Left ventricle myocardium inferior (tissue), 1 donor: ENCODE results near the gene C1QTNF3. TPM values are rescaled to one million over a fixed set of nuclear protein-coding genes. Genes with fewer than 3 reads are reported as not detected.
"Not testable (repeated sequence)": the region's sequence is repeated elsewhere in the genome, so short reads cannot be mapped to it uniquely, and the experiment has no call there.

Experiments used
- DNase-seq: peaks from one replicate; pipeline ENCODE4 v3.0.0-alpha.2; 2020
- H3K27ac ChIP-seq: fragments of 200-600 bp; replicated peaks from 2 replicates; pipeline ENCODE4 v1.8.0; 2021
- H3K27me3 ChIP-seq: fragments of 200-600 bp; 2 replicates; pipeline ENCODE4 v1.8.0; 2021; ENCODE audit warnings: low read depth
- H3K36me3 ChIP-seq: fragments of 200-600 bp; 2 replicates; pipeline ENCODE4 v1.8.0; 2021
- H3K4me1 ChIP-seq: fragments of 200-600 bp; 2 replicates; pipeline ENCODE4 v1.8.0; 2021
- H3K4me3 ChIP-seq: fragments of 200-600 bp; 2 replicates; pipeline ENCODE4 v1.8.0; 2021; ENCODE audit warnings: mild to moderate bottlenecking, moderate library complexity
- H3K9me3 ChIP-seq: fragments of 200-600 bp; replicated peaks from 2 replicates; pipeline ENCODE4 v1.8.0; 2021
- intact Hi-C: fragments of 100-400 bp; cut with micrococcal nuclease; formaldehyde crosslinking; loops from one replicate; pipeline ENCODE4 v1.11.0; 2022
- long read RNA-seq: library from polyadenylated mRNA; unstranded; transcript quantifications from one replicate; pipeline ENCODE4 v2.0.0, GENCODE V29; 2021
- total RNA-seq: library from RNA; stranded (reverse); fragmentation: NEBNext Ultra II Directional; extraction: Animal tissue kit (Norgen Biotek cat#: 25700); gene quantifications from one replicate; pipeline ENCODE4 v1.2.1, GENCODE V29; 2021
- TF ChIP-seq, protein P1 (sequence below): fragments of 200-600 bp; IDR thresholded peaks from 2 replicates; pipeline ENCODE4 v1.8.0; 2021; ENCODE audit warnings: antibody characterized with exemption, mild to moderate bottlenecking, borderline replicate concordance
- donor health status: DM: no; HTN: yes; CAD: no; lungs with severe emphysema.

The C1QTNF3 gene, protein sequence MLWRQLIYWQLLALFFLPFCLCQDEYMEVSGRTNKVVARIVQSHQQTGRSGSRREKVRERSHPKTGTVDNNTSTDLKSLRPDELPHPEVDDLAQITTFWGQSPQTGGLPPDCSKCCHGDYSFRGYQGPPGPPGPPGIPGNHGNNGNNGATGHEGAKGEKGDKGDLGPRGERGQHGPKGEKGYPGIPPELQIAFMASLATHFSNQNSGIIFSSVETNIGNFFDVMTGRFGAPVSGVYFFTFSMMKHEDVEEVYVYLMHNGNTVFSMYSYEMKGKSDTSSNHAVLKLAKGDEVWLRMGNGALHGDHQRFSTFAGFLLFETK
- 0.49 TPM for total RNA-seq
- long read RNA-seq: 0 reads

DNA sequence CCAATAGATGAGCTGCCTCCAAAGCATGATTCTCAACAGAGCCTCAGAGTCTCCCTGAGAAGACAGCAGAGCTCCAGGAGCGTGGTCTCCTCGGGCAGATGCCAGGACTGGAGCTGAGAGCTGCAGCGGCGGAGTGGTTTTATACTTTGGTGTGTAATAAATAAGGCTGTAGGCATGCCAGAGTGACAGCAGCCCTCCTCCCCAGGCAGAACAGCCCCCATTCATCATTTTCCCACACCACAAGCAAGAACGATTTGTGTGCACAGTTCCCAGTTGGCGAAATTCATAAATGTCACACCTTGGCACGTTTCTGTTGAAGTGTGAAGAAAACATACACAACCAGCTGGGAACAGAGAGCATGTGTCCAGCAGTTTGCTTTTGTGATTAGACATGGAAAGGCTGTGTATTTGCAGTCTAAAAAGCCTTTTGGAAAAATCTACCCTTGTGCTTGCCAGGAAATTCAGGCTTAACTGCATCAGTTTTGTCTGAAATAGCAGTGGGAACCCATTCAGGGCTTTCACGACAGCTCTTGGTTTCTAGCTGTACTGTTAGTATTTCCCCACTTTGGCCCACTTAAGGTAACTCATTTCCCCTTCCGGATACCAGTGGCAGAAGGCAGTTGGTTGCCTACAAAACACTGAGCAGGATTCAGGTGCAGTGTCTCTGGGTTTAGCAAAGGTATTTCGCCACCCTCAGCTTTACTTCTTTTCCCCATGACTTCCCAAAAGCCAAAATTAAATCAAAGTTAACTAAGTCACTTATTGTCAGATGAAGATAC is at the start of gene C1QTNF3:
Gene C1QTNF3 (minus strand): TSS at position 115 of the 778 bp plus-strand sequence. CDS start 88 bp downstream, at position 27.
- H3K4me1 ChIP-seq: peaks cover 51% of the 10 kb centered on the region
- H3K27me3 ChIP-seq: no peaks in the 10 kb centered on the region
- no peak for DNase-seq
- H3K4me3 ChIP-seq: no peak within 1 kb of the TSS
- H3K27ac ChIP-seq: no peak within 1 kb of the TSS
- H3K36me3 ChIP-seq: no peaks in the 10 kb centered on the region
- TF ChIP-seq, protein P1, sequence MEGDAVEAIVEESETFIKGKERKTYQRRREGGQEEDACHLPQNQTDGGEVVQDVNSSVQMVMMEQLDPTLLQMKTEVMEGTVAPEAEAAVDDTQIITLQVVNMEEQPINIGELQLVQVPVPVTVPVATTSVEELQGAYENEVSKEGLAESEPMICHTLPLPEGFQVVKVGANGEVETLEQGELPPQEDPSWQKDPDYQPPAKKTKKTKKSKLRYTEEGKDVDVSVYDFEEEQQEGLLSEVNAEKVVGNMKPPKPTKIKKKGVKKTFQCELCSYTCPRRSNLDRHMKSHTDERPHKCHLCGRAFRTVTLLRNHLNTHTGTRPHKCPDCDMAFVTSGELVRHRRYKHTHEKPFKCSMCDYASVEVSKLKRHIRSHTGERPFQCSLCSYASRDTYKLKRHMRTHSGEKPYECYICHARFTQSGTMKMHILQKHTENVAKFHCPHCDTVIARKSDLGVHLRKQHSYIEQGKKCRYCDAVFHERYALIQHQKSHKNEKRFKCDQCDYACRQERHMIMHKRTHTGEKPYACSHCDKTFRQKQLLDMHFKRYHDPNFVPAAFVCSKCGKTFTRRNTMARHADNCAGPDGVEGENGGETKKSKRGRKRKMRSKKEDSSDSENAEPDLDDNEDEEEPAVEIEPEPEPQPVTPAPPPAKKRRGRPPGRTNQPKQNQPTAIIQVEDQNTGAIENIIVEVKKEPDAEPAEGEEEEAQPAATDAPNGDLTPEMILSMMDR: no peak
- intact Hi-C loops: no loop called here
- H3K9me3 ChIP-seq: no peaks in the 10 kb centered on the region

DNA sequence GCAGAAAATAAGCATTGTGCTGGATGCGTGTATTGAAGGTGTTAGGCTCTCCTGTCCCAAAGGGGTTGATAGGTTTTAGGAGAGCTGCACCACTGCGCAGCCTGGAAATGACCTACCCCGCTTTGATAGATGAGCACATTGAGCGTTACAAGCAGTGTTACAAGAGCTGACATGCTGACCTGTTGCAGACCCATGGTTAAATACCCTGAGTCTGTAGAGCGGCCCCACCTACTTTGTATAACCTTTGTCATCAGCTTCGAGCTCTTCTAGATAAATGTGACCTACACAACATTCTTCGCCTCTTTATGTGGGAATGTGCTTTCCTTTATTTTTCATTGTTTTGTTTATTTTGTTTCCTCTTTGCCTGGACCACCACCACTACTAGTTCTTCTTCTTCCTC is 48.0 kb upstream of the C1QTNF3 start:
- H3K4me1 ChIP-seq, DNase-seq, intact Hi-C loops, H3K27ac ChIP-seq, H3K36me3 ChIP-seq, H3K9me3 ChIP-seq, H3K4me3 ChIP-seq, H3K27me3 ChIP-seq: not testable (repeated sequence)

DNA sequence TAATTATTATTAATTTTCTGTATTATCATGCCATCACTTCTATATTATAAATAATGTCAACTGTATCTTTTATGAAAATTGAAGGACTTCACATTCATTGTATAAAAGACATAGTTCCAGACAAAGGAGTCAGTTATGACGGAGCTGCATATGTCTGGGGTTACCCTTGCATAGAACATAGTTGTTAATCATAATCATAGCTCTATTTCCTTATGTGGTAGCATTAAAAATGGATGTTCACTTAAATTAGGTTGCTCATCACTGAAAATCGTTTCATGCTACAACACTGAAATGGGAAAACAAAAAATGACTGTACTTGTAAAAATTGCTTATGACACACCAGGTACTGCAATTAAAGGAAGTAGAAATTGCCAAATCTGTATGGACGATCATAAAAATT is 46.8 kb upstream of the C1QTNF3 start:
- H3K27me3 ChIP-seq, H3K27ac ChIP-seq, DNase-seq, H3K9me3 ChIP-seq, H3K36me3 ChIP-seq, H3K4me3 ChIP-seq, intact Hi-C loops, H3K4me1 ChIP-seq: not testable (repeated sequence)

DNA sequence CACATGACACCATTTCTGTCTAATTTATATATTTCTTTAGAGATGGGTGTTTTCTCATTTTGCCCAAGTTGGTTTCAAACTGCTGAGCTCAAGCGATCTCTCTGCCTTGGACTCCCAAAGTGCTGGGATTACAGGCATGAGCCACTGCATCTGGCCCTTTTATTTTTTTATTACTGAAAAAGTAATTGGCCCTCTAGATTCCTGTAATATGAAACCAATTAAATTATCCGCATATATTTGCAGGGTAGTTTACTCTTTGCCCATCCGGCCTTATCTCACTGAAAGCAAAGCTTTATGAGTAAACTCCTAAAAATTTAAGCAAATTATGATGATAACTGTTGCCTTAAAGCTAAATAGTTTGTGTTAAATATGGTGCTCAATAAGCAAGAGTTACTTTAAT is 44.7 kb upstream of the C1QTNF3 start:
- H3K27me3 ChIP-seq, intact Hi-C loops, H3K27ac ChIP-seq, H3K9me3 ChIP-seq, H3K4me3 ChIP-seq, DNase-seq, H3K4me1 ChIP-seq, H3K36me3 ChIP-seq: not testable (repeated sequence)

DNA sequence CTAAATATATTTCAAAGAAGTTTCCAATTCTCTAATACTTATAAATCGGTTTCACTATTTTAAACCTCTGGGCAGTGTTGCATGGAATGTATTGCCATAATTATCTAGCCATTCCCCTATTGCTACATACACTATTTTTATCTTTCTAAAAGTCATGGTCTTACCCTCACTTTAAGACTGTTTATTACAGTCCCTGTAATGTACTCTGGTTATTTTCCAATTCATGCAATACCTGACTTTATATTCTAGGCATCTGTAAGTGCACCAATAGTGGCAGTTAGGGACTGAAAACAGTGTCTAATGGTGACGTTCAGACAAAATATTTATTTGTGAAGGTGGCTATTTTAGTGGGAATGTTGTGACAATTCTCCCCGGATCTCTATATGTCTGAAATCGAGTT is 40.9 kb upstream of the C1QTNF3 start:
- H3K27me3 ChIP-seq, DNase-seq, H3K4me3 ChIP-seq, intact Hi-C loops, H3K4me1 ChIP-seq, H3K36me3 ChIP-seq, H3K27ac ChIP-seq, H3K9me3 ChIP-seq: not testable (repeated sequence)

DNA sequence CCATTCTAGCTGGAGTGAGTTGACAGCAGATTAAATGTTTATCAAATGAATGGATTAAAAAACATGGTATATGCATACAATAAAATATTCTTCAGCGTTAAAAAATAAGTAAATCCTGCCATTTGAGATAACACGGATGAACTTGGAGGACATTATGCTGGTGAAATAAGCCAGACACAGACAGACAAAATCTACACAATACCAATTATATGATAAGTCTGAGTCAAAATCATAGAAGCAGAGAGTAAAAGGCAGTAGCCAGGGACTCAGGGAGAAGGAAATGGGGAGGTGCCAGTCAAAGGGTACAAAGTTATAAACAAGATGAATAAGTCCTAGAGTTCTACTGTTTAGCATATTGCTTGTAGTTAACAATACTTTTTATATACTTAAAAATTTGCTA is 36.5 kb upstream of the C1QTNF3 start:
- DNase-seq, H3K27ac ChIP-seq, H3K4me1 ChIP-seq, H3K4me3 ChIP-seq, H3K36me3 ChIP-seq, intact Hi-C loops, H3K27me3 ChIP-seq, H3K9me3 ChIP-seq: not testable (repeated sequence)

DNA sequence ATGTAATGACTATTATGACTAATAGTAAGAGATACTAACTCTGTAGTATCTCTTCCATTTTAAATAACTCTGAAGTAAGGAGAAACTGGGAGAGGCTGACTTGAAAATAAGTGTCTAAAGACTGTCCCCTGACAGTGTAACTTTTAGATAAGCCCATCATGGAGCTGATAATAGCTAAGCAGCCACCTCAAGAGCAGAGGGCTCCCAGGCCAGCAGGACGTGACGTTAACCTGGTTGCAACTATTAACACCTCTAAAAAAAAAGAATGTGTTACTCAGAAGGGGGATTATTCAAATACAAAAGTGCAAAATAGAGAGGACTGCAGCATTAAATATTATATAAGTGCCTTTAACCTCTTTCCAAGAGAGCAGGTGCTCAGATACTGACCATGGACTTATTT is 34.6 kb upstream of the C1QTNF3 start:
- H3K27me3 ChIP-seq, DNase-seq, H3K27ac ChIP-seq, H3K9me3 ChIP-seq, H3K4me1 ChIP-seq, intact Hi-C loops, H3K36me3 ChIP-seq, H3K4me3 ChIP-seq: not testable (repeated sequence)

DNA sequence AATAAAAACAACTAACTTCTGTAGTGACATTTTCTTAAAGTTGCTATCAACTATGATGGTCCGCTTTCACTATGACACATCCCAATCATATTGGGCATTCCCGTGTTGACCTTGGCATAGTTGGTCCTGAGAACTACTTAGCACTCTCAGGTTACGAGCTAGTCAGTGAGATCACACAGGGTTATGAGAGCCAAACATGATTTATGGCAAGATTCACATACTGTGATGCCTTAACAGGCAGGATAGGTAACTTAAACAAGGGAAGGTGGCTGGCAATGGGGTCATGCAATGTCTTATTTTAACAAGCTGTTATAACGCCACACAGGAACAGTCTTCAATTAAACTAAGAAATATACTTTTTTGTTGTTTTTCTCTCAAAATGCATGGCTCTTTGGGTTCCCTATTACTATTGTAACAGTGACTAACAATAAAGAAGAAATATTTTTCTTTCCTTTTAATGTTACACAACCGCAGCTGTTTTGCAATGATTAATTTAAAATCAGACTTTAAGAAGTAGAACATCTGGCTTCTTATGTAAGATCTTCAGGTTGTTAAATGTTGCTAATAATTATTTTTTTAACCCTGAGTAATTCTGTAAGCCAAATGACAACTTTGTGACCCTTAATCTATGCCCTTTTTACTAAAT is 33.8 kb upstream of the C1QTNF3 start:
- H3K4me1 ChIP-seq, H3K36me3 ChIP-seq, H3K9me3 ChIP-seq, H3K4me3 ChIP-seq, H3K27me3 ChIP-seq, intact Hi-C loops, H3K27ac ChIP-seq, DNase-seq: not testable (repeated sequence)

DNA sequence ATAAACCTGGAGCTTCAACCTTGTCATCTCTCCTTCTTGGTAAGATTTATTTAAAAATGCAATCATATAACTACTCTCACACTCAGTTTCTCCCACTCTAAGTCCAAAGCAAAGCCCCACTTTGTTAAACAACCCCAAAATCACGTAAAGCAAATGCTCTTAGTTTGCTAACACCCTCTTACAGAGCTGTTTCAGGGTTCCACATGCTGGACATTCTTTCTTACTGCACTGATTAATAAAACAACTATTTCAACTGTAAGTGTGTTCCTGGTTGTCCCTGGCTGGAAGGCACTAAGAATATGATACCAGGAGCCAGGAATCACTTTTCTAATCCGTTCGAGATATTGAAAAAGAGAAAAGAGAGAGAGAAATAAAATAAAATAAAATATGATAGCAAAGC is 31.5 kb upstream of the C1QTNF3 start:
- intact Hi-C loops, H3K4me1 ChIP-seq: not testable (repeated sequence)

DNA sequence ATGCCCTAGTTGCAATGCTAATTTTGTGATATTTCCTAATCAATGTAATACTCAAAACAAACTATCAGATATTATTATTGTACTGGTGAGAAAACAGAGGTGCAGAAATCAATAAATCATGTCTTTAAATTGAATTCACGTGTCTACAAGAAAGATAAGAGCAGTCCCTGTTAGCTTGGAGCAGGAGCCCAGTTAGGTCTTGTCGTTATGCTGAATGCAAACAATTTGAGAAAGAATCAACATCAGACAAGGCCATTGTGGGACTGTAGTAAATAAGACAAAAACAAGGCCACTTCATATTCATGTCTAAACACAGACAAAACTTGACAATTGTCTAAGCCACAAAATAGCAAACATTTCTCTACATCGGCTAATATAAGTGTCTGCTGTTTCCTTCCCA is 31.1 kb upstream of the C1QTNF3 start:
- DNase-seq: not testable (repeated sequence)

More for the DNA sequence above, 31.5 kb upstream of the C1QTNF3 start:
- not testable (repeated sequence) for H3K4me3 ChIP-seq, H3K36me3 ChIP-seq, H3K27me3 ChIP-seq, H3K9me3 ChIP-seq, H3K27ac ChIP-seq, DNase-seq

DNA sequence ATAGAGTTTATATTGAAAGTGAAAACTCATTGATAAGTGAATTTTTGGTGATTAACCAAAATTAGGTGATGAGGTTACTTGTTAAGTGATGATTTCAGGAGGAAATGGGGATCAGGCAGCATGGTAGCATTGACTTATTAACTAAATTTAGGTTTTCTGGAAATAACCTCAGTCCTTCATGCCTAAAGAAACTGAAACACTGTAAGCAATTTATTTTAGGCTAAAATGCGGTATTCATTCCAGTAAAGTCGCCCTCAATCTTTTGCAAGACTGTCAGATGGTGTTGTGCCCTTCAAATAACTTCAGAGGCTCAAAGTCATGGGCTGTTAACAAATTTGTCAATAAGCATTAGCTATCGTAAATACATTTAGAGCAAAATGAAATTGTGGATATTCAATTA is 27.6 kb upstream of the C1QTNF3 start:
- H3K36me3 ChIP-seq, DNase-seq, intact Hi-C loops: not testable (repeated sequence)

More for the DNA sequence above, 31.1 kb upstream of the C1QTNF3 start:
- H3K9me3 ChIP-seq, H3K27me3 ChIP-seq, H3K4me1 ChIP-seq, intact Hi-C loops, H3K27ac ChIP-seq, H3K4me3 ChIP-seq, H3K36me3 ChIP-seq: not testable (repeated sequence)

More for the DNA sequence above, 27.6 kb upstream of the C1QTNF3 start:
- H3K27ac ChIP-seq, H3K27me3 ChIP-seq, H3K4me3 ChIP-seq, H3K9me3 ChIP-seq, H3K4me1 ChIP-seq: not testable (repeated sequence)
